Uterus (tissue), 4 donors: ENCODE results near the gene TMEM184B. TPM values are rescaled to one million over a fixed set of nuclear protein-coding genes. Genes with fewer than 3 reads are reported as not detected.
"Not testable (repeated sequence)": the region's sequence is repeated elsewhere in the genome, so short reads cannot be mapped to it uniquely, and the experiment has no call there.

Source experiments
- DNase-seq, 2 donors: peaks; one replicate each; pipeline ENCODE4 v3.0.0-alpha.2; 2019 to 2020
- H3K27ac ChIP-seq, 2 donors: fragments of 200-600 bp; sonication (generic); 1 replicate in 1 of 2; 2 replicates in 1 of 2; pipeline ENCODE4 v1.5.1; 2016 to 2018
- H3K27me3 ChIP-seq, 2 donors: fragments of 200-600 bp; sonication (generic); one replicate each; pipeline ENCODE4 v1.5.1; 2018 to 2019; ENCODE audit warnings: control low read depth in 1 of 2
- H3K36me3 ChIP-seq, 2 donors: fragments of 200-600 bp; sonication (generic); one replicate each; pipeline ENCODE4 v1.5.1; 2019; ENCODE audit warnings: control low read depth in 1 of 2
- H3K4me1 ChIP-seq, 2 donors: fragments of 200-600 bp; sonication (generic); one replicate each; pipeline ENCODE4 v1.5.1; 2018 to 2019; ENCODE audit warnings: control low read depth in 1 of 2
- H3K4me3 ChIP-seq, 2 donors: fragments of 200-600 bp; sonication (generic); 1 replicate in 1 of 2; 2 replicates in 1 of 2; pipeline ENCODE4 v1.5.1; 2018 to 2019; ENCODE audit warnings: mild to moderate bottlenecking in 1 of 2
- H3K9me3 ChIP-seq, 2 donors: fragments of 200-600 bp; sonication (generic); one replicate each; pipeline ENCODE4 v1.5.1; 2019; ENCODE audit warnings: control low read depth in 1 of 2
- CTCF ChIP-seq, 4 experiments: fragments of 200-600 bp in 2 of 4; fragments of 450-650 bp in 2 of 4; sonication (generic) in 2 of 4; IDR thresholded peaks; one replicate each; pipeline ENCODE4 v1.5.1; 2016 to 2019; ENCODE audit warnings: antibody characterized with exemption in 4 of 4, mild to moderate bottlenecking in 2 of 4, moderate library complexity in 1 of 4
- POLR2A ChIP-seq, 2 donors: fragments of 450-650 bp; IDR thresholded peaks; one replicate each; pipeline ENCODE4 v1.6.1; 2016; ENCODE audit warnings: antibody characterized with exemption in 2 of 2, mild to moderate bottlenecking in 1 of 2, moderate library complexity in 1 of 2
- intact Hi-C: fragments of 100-400 bp; cut with DNase I; formaldehyde crosslinking; loops from one replicate; pipeline ENCODE4 v1.15.1; 2023; ENCODE audit warnings: low total_unique reads
- total RNA-seq, 4 donors: library from RNA; depleted of rRNA in 3 of 4; stranded (reverse); fragments of >200 nt in 3 of 4; gene quantifications; one replicate each; pipeline versions ENCODE4 v1.1.0 to v1.2.4, GENCODE V29; 2014 to 2023
- donor health status: DM: yes; HTN: yes; CAD: no.

Gene TMEM184B
- total RNA-seq, 4 donors from 2014 or later, result 31.7 to 70.4 (median 50.7) TPM

DNA sequence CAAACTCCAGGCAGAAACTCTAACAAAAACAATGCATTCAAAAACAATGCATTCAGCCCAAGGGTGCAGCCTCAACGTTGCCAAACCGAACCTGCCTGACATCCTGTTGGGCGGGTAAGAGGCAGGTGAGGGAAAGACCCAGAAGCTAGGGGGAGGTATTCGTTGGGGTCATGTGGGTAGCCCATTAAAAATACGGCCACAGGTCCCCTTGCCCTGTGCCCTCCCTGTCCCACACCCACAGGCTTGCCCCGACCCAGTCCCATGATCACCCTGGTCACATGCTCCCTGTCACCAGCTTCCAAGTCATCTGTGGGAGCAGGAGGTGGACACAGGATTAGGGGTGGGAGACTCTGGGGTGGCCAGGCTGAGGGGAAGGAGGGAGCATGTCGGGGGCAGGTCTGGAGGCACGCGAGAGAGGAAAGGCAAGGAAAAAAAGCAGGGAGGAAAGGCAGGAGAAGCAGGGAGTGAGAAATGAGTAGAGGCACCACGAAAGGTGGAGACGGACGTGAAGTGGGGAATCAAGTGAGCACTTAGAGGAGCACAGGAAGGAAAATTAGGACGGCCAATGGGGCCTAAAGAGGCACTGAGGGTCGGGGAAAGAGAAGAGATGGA, 91.9 kb downstream of the TMEM184B start:
- H3K4me1 ChIP-seq, result peaks cover 3 to 6% of the 10 kb centered on the region in 2 donors
- DNase-seq, result no peak
- intact Hi-C loops, result no loop called here
- H3K27ac ChIP-seq, result peak overlapping the region; percentile 83 to 98
- H3K27me3 ChIP-seq, result no peaks in the 10 kb centered on the region
- no peak for TF ChIP-seq CTCF (IDR thresholded peaks at IDR 0.05)
- TF ChIP-seq POLR2A (IDR thresholded peaks at IDR 0.05), result no peak
- H3K4me3 ChIP-seq, result peak overlapping the region; percentile 49 to 71
- no peaks in the 10 kb centered on the region for H3K9me3 ChIP-seq
- H3K36me3 ChIP-seq, result no peaks in the 10 kb centered on the region

DNA sequence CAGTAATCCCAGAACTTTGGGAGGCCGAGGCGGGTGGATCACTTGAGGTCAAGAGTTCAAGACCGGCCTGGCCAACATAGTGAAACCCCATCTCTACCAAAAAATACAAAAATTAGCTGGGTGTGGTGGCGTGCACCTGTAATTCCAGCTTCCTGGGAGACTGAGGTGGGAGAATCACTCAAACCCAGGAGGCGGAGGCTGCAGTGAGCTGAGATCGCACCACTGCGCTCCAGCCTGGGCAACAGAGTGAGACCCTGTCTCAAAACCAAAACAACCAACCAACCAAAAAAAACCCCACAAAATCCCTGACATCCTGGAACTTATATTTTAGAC, 94.2 kb downstream of the TMEM184B start:
- DNase-seq, H3K27me3 ChIP-seq, intact Hi-C loops, H3K9me3 ChIP-seq, H3K36me3 ChIP-seq, H3K4me1 ChIP-seq, H3K4me3 ChIP-seq: not testable (repeated sequence)
- peak overlapping the region; percentile 67 to 98 for H3K27ac ChIP-seq

DNA sequence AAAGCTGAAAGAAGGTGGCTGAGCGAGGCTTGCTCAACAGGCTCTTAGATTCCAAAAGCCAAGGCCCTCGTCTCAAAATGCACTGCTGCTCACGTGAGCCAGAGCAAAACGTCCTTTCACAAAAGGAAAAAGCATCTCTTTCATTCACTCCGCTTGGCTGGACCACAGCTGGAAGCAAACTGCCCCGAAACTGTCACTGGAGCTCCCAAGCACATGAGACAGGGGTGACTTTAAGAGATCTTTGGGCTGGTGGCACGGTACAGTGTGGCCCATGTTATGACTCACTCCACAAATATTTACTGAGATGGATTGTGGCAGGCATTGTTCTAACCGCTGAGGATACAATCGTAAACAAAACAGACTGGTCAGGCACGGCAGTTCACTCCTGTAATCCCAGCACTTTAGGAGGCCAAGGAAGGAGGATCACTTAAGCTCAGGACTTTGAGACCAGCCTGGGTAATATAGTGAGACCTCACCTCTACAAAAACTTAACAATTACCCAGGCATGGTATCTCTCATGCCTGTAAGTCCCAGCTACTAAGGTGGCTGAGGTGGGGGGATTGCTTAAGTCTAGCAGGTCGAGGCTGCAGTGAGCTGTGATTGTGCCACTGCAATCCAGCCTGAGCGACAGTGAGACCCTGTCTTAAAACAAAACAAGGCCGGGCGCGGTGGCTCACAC, 94.7 kb downstream of the TMEM184B start:
- peaks cover 3 to 6% of the 10 kb centered on the region in 2 donors for H3K4me1 ChIP-seq
- H3K9me3 ChIP-seq, result no peaks in the 10 kb centered on the region
- H3K27ac ChIP-seq, result peak overlapping the region; percentile 67 to 98
- H3K27me3 ChIP-seq, result no peaks in the 10 kb centered on the region
- H3K4me3 ChIP-seq, result no peak overlapping the region
- DNase-seq, result peak; percentile 37 to 38
- no peaks in the 10 kb centered on the region for H3K36me3 ChIP-seq
- intact Hi-C loops, result no loop called here
- TF ChIP-seq CTCF (IDR thresholded peaks at IDR 0.05) (no peak), POLR2A (IDR thresholded peaks at IDR 0.05) (no peak)

- intact Hi-C loops, H3K4me1 ChIP-seq, H3K27me3 ChIP-seq: not testable (repeated sequence)
Observed at GRCh38 chr22:38177571-38177925, 95.3 kb downstream of the TMEM184B start.

GRCh38 chr22:38177044-38177443, 95.8 kb downstream of the TMEM184B start:
- TF ChIP-seq CTCF (IDR thresholded peaks at IDR 0.05) (no peak), POLR2A (IDR thresholded peaks at IDR 0.05) (no peak)
- DNase-seq, result no peak
- peaks cover 3 to 6% of the 10 kb centered on the region in 2 donors for H3K4me1 ChIP-seq

More at GRCh38 chr22:38177571-38177925, 95.3 kb downstream of the TMEM184B start:
- not testable (repeated sequence) for H3K36me3 ChIP-seq, H3K4me3 ChIP-seq, DNase-seq, H3K9me3 ChIP-seq
- peak overlapping the region; percentile 67 to 98 for H3K27ac ChIP-seq

DNA sequence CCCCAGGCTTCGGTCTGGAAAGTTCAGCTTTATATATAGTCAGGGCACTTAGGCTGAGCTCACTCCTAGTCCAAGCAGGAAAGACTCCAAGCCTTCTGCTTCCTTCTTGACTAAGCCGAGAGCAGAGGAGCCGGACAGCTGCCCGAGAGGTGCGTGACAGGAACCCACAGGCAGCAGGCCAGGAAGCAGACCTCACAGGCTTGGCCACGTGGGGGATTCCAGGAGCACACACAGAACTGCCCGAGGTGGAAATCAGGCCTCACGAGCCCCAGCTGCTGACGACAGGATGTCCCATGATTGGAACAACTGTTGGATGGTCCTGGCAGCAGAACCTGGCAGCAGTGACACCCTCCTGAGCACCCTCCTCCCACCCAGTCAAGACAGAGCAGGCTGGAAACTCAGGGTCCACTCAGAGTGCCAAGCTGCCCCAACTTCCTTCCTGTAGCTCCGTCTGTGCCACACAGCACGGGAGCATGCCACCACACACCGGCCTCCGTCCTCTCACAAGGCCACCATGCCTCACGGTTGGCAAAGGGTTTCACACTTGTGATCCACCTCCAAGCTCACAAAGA, 96.6 kb downstream of the TMEM184B start:
- peak overlapping the region; percentile 3 to 98 for H3K27ac ChIP-seq
- DNase-seq, result peak; percentile 66 to 77
- H3K4me1 ChIP-seq, result peaks cover 3 to 6% of the 10 kb centered on the region in 2 donors
- H3K36me3 ChIP-seq, result no peaks in the 10 kb centered on the region
- H3K27me3 ChIP-seq, result no peaks in the 10 kb centered on the region
- no peak overlapping the region for H3K4me3 ChIP-seq
- intact Hi-C loops, result no loop called here
- H3K9me3 ChIP-seq, result no peaks in the 10 kb centered on the region
- no peak for TF ChIP-seq CTCF (IDR thresholded peaks at IDR 0.05)
- TF ChIP-seq POLR2A (IDR thresholded peaks at IDR 0.05), result no peak

More at GRCh38 chr22:38177044-38177443, 95.8 kb downstream of the TMEM184B start:
- no peaks in the 10 kb centered on the region for H3K9me3 ChIP-seq
- no peaks in the 10 kb centered on the region for H3K27me3 ChIP-seq
- H3K27ac ChIP-seq, result peak overlapping the region; percentile 3 to 98
- intact Hi-C loops, result no loop called here
- H3K4me3 ChIP-seq, result no peak overlapping the region
- no peaks in the 10 kb centered on the region for H3K36me3 ChIP-seq
